PFSK-1 (cell line): Measurements from ENCODE around the gene POT1.

Source experiments
- POLR2AphosphoS5 ChIP-seq: IDR thresholded peaks from 2 replicates; pipeline ENCODE4 v1.6.1; 2012; ENCODE audit warnings: low read depth, mild to moderate bottlenecking, control low read depth, low read length, moderate library complexity
- REST ChIP-seq, 2 experiments: IDR thresholded peaks; 2 replicates each; pipeline versions ENCODE4 v1.6.1 to v1.8.0; 2011 to 2012; ENCODE audit warnings: low read depth in 2 of 2, low read length in 2 of 2, control low read depth in 1 of 2, inconsistent platforms in 1 of 2, mild to moderate bottlenecking in 1 of 2, moderate library complexity in 1 of 2; ENCODE audit not compliant: insufficient read depth in 1 of 2
- SIN3A ChIP-seq: IDR thresholded peaks from 2 replicates; pipeline ENCODE4 v1.6.1; 2012; ENCODE audit warnings: mild to moderate bottlenecking, low read length, moderate library complexity, borderline replicate concordance; ENCODE audit not compliant: insufficient read depth
- TAF1 ChIP-seq: IDR thresholded peaks from 2 replicates; pipeline ENCODE4 v1.6.1; 2012; ENCODE audit warnings: low read length, control low read depth, borderline replicate concordance; ENCODE audit not compliant: insufficient read depth

- TF ChIP-seq SIN3A (no peak), POLR2AphosphoS5 (no peak), TAF1 (no peak), REST (IDR thresholded peaks at IDR 0.05; ENCODE audit: insufficient read depth in 1 of 2, low read depth in 2 of 2, low read length in 2 of 2) (no peak)
Measured at GRCh38 chr7:124898531-124898930, 31.1 kb downstream of the POT1 start.
